Progenitor cell of endocrine pancreas (in vitro differentiated cells): ENCODE data around the gene CDH4. TPM values are rescaled to one million over a fixed set of nuclear protein-coding genes. Genes with fewer than 3 reads are reported as not detected.

ENCODE experiments used
- DNase-seq: peaks from one replicate; pipeline ENCODE4 v3.0.0; 2021; ENCODE audit warnings: low spot score; ENCODE audit not compliant: unreplicated experiment
- H3K27ac Mint-ChIP-seq: 2 replicates; pipeline ENCODE4 v1.8.0; 2021; ENCODE audit warnings: mild to moderate bottlenecking, moderate library complexity, mixed read lengths
- H3K27me3 Mint-ChIP-seq: 2 replicates; pipeline ENCODE4 v1.8.0; 2021; ENCODE audit warnings: mixed read lengths
- H3K36me3 Mint-ChIP-seq: 2 replicates; pipeline ENCODE4 v1.8.0; 2022; ENCODE audit warnings: mixed read lengths; ENCODE audit not compliant: insufficient read depth
- H3K4me1 Mint-ChIP-seq: 2 replicates; pipeline ENCODE4 v1.8.0; 2021; ENCODE audit warnings: low read depth, mixed read lengths
- H3K4me3 Mint-ChIP-seq: 2 replicates; pipeline ENCODE4 v1.8.0; 2021; ENCODE audit warnings: low read depth, mild to moderate bottlenecking, moderate library complexity, mixed read lengths
- H3K9me3 Mint-ChIP-seq: 2 replicates; pipeline ENCODE4 v1.8.0; 2021; ENCODE audit warnings: low read depth, mixed read lengths
- CTCF ChIP-seq: fragments of 200-600 bp; sonication (generic); IDR thresholded peaks from one replicate; pipeline ENCODE4 v1.5.0; 2021; ENCODE audit warnings: antibody characterized with exemption, mild to moderate bottlenecking; ENCODE audit not compliant: unreplicated experiment
- total RNA-seq: library from RNA; stranded (reverse); gene quantifications from 2 replicates; pipeline ENCODE4 v1.2.1, GENCODE V29; 2021

The CDH4 gene
- total RNA-seq, 1 donor from 2014 or later = 0.43 TPM

- Mint-ChIP-seq H3K4me3 (no peak overlapping the region), H3K27ac (no peak overlapping the region), H3K36me3 (no peaks in the 10 kb centered on the region), H3K27me3 (peaks cover 16% of the 10 kb centered on the region), H3K4me1 (no peaks in the 10 kb centered on the region), H3K9me3 (no peaks in the 10 kb centered on the region)
- DNase-seq = no peak
- no peak for TF ChIP-seq CTCF
Observed at GRCh38 chr20:61736001-61736635, 484.1 kb downstream of the CDH4 start.

- no peak for TF ChIP-seq CTCF
- Mint-ChIP-seq H3K36me3 (no peaks in the 10 kb centered on the region), H3K27me3 (peaks cover 16% of the 10 kb centered on the region), H3K4me1 (no peaks in the 10 kb centered on the region), H3K4me3 (no peak overlapping the region), H3K27ac (no peak overlapping the region), H3K9me3 (no peaks in the 10 kb centered on the region)
- no peak for DNase-seq
Observed at GRCh38 chr20:61736751-61737310, 484.8 kb downstream of the CDH4 start.

GRCh38 chr20:61737346-61737745 is 485.3 kb downstream of the CDH4 start:
- Mint-ChIP-seq H3K9me3 (no peaks in the 10 kb centered on the region), H3K27ac (no peak overlapping the region), H3K4me1 (no peaks in the 10 kb centered on the region), H3K4me3 (no peak overlapping the region), H3K27me3 (peaks cover 18% of the 10 kb centered on the region), H3K36me3 (no peaks in the 10 kb centered on the region)
- no peak for DNase-seq
- no peak for TF ChIP-seq CTCF

- Mint-ChIP-seq H3K9me3 (no peaks in the 10 kb centered on the region), H3K27ac (no peak overlapping the region), H3K4me1 (no peaks in the 10 kb centered on the region), H3K36me3 (no peaks in the 10 kb centered on the region), H3K4me3 (no peak overlapping the region), H3K27me3 (peaks cover 18% of the 10 kb centered on the region)
- no peak for TF ChIP-seq CTCF
- no peak for DNase-seq
Observed at GRCh38 chr20:61737812-61738443, 485.9 kb downstream of the CDH4 start.

- H3K27ac Mint-ChIP-seq = no peak overlapping the region
- no peaks in the 10 kb centered on the region for H3K9me3 Mint-ChIP-seq
- DNase-seq = no peak
- H3K4me1 Mint-ChIP-seq = no peaks in the 10 kb centered on the region
- peaks cover 17% of the 10 kb centered on the region for H3K27me3 Mint-ChIP-seq
- no peak for TF ChIP-seq CTCF
- no peaks in the 10 kb centered on the region for H3K36me3 Mint-ChIP-seq
- no peak overlapping the region for H3K4me3 Mint-ChIP-seq
Observed at GRCh38 chr20:61738601-61739069, 486.6 kb downstream of the CDH4 start.
